Skeletal muscle tissue (tissue), 4 donors: ENCODE results near the gene MYL6B. TPM values are rescaled to one million over a fixed set of nuclear protein-coding genes. Genes with fewer than 3 reads are reported as not detected.

Experiments used
- H3K27ac ChIP-seq: one replicate; pipeline ENCODE4 v1.7.0; 2013; ENCODE audit warnings: mild to moderate bottlenecking, low read depth, low read length, inconsistent platforms
- H3K27me3 ChIP-seq, 3 donors: one replicate each; pipeline ENCODE4 v1.7.0; 2013; ENCODE audit warnings: low read length in 3 of 3; ENCODE audit not compliant: control insufficient read depth in 3 of 3, insufficient read depth in 3 of 3
- H3K36me3 ChIP-seq, 3 donors: one replicate each; pipeline ENCODE4 v1.7.0; 2013; ENCODE audit warnings: low read length in 3 of 3; ENCODE audit not compliant: control insufficient read depth in 3 of 3, insufficient read depth in 3 of 3
- H3K4me1 ChIP-seq, 3 donors: one replicate each; pipeline ENCODE4 v1.7.0; 2013; ENCODE audit warnings: low read length in 3 of 3, mild to moderate bottlenecking in 3 of 3; ENCODE audit not compliant: control insufficient read depth in 3 of 3, insufficient read depth in 3 of 3
- H3K4me3 ChIP-seq, 3 donors: one replicate each; pipeline ENCODE4 v1.7.0; 2013; ENCODE audit warnings: low read length in 3 of 3
- H3K9ac ChIP-seq, 3 donors: one replicate each; pipeline ENCODE4 v1.7.0; 2013; ENCODE audit warnings: low read length in 3 of 3, mild to moderate bottlenecking in 3 of 3, moderate library complexity in 2 of 3, low read depth in 1 of 3
- H3K9me3 ChIP-seq, 3 donors: one replicate each; pipeline ENCODE4 v1.7.0; 2013; ENCODE audit warnings: low read length in 3 of 3; ENCODE audit not compliant: control insufficient read depth in 3 of 3
- total RNA-seq: library from RNA; depleted of rRNA; stranded (reverse); fragments of >200 nt; gene quantifications from one replicate; pipeline ENCODE4 v1.2.3, GENCODE V29; 2014
- donor health status: Osteomylitis.

Gene MYL6B
- total RNA-seq: 451 TPM

DNA sequence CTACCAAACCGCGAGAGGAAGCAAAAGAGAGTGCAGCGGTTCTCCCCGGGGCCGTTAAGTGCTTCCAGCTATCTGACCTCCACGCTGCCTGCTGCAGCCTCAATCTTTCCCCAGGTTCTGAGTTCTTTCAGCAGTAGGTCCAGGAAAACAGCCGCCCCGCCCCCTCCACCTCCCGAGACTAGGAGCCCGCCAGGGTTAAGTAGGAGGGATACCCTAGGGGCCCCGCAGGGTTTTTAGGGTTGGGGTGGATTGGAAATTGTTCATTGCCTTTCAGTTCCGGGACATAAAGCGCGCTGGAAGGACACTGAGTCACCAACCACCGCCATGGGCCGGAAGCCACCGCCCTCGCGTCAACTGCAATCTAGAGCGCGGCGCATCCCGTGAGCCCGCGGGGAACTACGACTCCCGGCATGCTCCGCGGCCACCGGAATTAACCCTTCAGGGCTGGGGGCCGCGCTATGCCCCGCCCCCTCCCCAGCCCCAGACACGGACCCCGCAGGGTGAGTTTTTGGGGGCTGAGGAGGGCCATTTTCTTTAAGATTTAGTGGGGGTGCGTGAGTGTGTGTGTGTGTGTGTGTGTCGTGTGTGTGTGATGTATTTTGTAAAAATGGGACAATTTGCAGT, at the start of gene MYL6B:
Gene MYL6B (plus strand): TSS at position 456 of the 624 bp plus-strand sequence. CDS start 1,332 bp downstream, outside the sequence.
- peak within 1 kb of the TSS; percentile 98 for H3K27ac ChIP-seq
- H3K9me3 ChIP-seq: no peaks in the 10 kb centered on the region
- H3K4me3 ChIP-seq: peak within 1 kb of the TSS; percentile 81 to 88 (median 83)
- H3K27me3 ChIP-seq: no peaks in the 10 kb centered on the region
- H3K4me1 ChIP-seq: peaks cover 27 to 43% (median 37%) of the 10 kb centered on the region in 3 donors
- peaks cover 7 to 13% (median 10%) of the 10 kb centered on the region in 3 donors for H3K36me3 ChIP-seq
- peak within 1 kb of the TSS; percentile 88 to 95 (median 92) for H3K9ac ChIP-seq

DNA sequence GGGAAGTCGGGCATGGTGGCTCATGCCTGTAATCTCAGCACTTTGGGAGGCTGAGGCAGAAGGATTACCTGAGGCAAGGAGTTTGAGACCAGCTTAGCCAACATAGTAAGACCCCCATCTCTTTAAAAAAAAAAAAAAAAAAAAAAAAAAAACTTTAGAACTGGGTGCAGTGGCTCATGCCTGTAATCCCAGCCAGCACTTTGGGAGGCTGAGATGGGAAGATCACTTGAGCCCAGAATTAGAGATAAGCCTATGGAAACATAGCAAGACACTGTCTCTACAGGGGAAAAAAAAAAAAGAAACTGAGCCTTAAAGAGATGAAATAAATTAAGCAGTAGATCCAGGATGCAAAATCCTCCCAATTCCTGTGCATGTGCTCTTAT, 49.7 kb upstream of the MYL6B start:
- Histone ChIP-seq H3K27me3 (no peaks in the 10 kb centered on the region), H3K36me3 (peaks cover 7 to 13% (median 11%) of the 10 kb centered on the region in 3 donors), H3K4me3 (no peak overlapping the region), H3K27ac (no peak overlapping the region), H3K4me1 (peaks cover 16 to 32% (median 23%) of the 10 kb centered on the region in 3 donors), H3K9ac (no peak overlapping the region), H3K9me3 (no peaks in the 10 kb centered on the region)

DNA sequence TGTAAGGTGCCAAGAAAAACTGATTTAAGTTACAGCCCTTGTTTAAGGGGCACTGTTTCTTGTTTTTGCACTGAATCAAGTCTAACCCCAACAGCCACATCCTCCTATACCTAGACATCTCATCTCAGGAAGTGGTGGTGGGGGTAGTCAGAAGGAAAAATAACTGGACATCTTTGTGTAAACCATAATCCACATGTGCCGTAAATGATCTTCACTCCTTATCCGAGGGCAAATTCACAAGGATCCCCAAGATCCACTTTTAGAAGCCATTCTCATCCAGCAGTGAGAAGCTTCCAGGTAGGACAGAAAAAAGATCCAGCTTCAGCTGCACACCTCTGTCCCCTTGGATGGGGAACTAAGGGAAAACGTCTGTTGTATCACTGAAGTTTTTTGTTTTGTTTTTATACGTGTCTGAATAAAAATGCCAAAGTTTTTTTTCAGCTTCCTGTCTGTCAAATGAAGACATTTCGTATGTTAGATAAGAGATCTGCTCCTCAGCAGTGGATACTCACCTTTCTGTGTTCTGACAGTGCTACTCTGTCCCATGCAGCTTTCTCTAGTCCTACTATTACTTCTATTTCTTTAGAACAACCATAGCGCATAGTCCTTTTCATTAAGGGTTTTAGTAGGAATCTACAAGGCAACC, 49.2 kb upstream of the MYL6B start:
- peak overlapping the region; percentile 82 to 98 (median 96) for H3K9ac ChIP-seq

DNA sequence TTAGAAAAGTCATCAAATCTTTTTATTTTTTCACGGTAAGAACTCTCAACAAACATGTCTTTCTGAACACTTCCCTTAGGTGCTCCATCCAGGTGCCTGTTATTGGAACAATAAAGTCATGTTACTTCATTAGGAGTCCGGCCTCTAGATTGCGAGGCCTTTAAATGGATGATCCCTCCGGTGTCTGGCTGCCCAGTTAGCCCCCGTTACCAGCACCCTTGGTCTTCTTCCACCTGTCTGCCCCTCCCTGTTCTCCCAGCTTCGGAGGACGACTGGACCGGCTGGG, 48.6 kb upstream of the MYL6B start:
- peaks cover 16 to 32% (median 23%) of the 10 kb centered on the region in 3 donors for H3K4me1 ChIP-seq
- peak overlapping the region; percentile 87 for H3K27ac ChIP-seq
- H3K36me3 ChIP-seq: peaks cover 10 to 24% (median 20%) of the 10 kb centered on the region in 3 donors
- peak overlapping the region; percentile 82 to 98 (median 96) for H3K9ac ChIP-seq
- no peaks in the 10 kb centered on the region for H3K9me3 ChIP-seq
- peak overlapping the region; percentile 68 to 97 (median 95) for H3K4me3 ChIP-seq
- H3K27me3 ChIP-seq: no peaks in the 10 kb centered on the region

More for the DNA sequence above, 49.2 kb upstream of the MYL6B start:
- peaks cover 16 to 32% (median 23%) of the 10 kb centered on the region in 3 donors for H3K4me1 ChIP-seq
- peak overlapping the region; percentile 87 for H3K27ac ChIP-seq
- H3K9me3 ChIP-seq: no peaks in the 10 kb centered on the region
- H3K4me3 ChIP-seq: peak overlapping the region; percentile 68 to 97 (median 95)
- no peaks in the 10 kb centered on the region for H3K27me3 ChIP-seq
- peaks cover 10 to 18% (median 16%) of the 10 kb centered on the region in 3 donors for H3K36me3 ChIP-seq

DNA sequence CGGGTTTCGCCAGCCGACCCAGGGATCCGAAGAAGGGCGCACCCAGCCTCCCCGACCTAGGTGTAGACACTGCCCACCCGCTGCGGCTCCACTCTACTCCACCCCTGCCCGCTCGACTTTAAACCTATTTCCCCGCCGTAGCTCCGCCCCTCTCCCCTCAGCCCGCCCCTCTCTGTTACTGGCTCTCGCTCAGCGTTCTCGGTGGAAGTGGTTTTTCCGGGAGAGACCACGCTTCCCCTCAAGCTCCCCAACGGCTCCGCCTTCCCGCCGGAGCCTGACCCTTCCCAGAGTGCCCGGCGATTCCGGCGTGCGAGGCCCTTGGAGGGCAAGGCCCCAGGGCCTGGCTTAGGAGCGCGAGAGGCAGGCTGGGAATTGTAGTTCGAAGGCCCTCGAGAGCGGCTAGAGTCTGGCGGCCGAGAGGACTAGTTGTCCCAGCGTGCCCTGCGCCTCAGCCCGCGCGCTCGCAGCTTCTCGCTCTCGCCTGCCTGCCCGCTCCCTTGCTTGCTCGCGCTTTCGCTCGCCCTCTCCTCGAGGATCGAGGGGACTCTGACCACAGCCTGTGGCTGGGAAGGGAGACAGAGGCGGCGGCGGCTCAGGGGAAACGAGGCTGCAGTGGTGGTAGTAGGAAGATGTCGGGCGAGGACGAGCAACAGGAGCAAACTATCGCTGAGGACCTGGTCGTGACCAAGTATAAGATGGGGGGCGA, 48.1 kb upstream of the MYL6B start, which contains the start of gene PA2G4:
Gene PA2G4 (plus strand): TSS at position 451 of the 706 bp plus-strand sequence. CDS start 179 bp downstream, at position 630.
- Histone ChIP-seq H3K36me3 (peaks cover 12 to 27% (median 23%) of the 10 kb centered on the region in 3 donors), H3K27ac (peak within 1 kb of the TSS; percentile 87), H3K9me3 (no peaks in the 10 kb centered on the region), H3K27me3 (no peaks in the 10 kb centered on the region), H3K4me1 (peaks cover 16 to 32% (median 23%) of the 10 kb centered on the region in 3 donors), H3K9ac (peak within 1 kb of the TSS; percentile 91 to 98 (median 96)), H3K4me3 (peak within 1 kb of the TSS; percentile 68 to 97 (median 95))

DNA sequence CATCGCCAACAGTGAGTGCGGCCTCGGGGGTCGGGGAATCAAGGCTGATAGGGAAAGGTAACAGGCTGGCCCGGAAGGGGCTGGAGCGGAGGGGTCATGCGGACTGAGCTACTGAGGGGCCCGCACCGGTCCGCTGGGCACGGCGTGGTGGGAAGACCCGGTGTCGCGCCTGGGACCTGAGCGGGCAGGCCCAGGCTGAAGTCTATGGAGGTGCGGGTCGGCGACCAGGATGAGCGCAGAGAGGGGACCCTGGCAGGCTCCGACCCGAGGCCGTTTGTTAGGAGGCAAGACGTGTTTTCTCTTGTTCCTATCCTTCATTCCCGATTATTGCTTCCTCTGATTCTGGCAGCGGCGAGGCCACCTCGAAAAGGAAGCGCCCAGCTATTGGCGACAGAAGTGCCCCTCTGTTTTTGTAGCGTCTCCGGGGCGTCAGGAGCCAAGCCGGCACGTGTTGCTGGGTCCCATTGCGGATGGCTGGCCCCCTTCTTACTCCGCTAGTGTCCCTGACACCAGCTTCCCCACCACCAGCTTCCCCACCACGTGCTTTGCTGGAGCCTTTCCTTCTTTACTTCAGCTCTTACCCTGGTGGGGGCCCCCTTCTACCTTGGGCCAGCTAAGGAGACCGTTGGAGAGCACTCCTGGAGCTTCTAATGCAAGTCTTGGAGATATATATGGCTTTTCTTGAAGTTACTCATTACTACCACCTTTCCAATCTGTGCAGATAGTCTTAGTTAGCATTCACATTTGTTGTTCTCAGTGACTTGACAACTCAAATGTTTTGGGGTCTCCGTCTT, 47.4 kb upstream of the MYL6B start:
- Histone ChIP-seq H3K4me1 (peaks cover 16 to 32% (median 23%) of the 10 kb centered on the region in 3 donors), H3K9ac (peak overlapping the region; percentile 91 to 98 (median 96)), H3K27me3 (no peaks in the 10 kb centered on the region), H3K9me3 (no peaks in the 10 kb centered on the region), H3K4me3 (peak overlapping the region; percentile 68 to 97 (median 95)), H3K36me3 (peaks cover 19 to 35% (median 29%) of the 10 kb centered on the region in 3 donors), H3K27ac (peak overlapping the region; percentile 87)

DNA sequence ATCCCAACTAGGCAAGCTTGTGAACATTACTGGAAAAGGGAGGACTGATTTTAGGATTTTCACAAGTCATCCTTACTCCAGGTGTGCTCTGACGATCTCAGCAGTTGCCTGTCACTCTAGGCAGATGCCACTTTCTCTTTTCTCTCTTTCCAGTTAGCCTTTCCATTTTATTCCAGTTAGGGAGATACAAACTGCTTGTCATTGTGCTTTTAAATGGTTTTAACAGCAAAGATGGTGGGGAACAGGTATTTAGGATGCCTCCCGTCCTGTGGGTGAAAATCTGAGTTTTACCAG, 46.8 kb upstream of the MYL6B start:
- H3K9ac ChIP-seq: peak overlapping the region; percentile 91 to 98 (median 96)
- H3K9me3 ChIP-seq: no peaks in the 10 kb centered on the region
- H3K4me3 ChIP-seq: peak overlapping the region; percentile 68 to 97 (median 95)
- H3K4me1 ChIP-seq: peaks cover 16 to 32% (median 23%) of the 10 kb centered on the region in 3 donors
- H3K36me3 ChIP-seq: peaks cover 23 to 40% (median 34%) of the 10 kb centered on the region in 3 donors
- H3K27ac ChIP-seq: no peak overlapping the region
- no peaks in the 10 kb centered on the region for H3K27me3 ChIP-seq

DNA sequence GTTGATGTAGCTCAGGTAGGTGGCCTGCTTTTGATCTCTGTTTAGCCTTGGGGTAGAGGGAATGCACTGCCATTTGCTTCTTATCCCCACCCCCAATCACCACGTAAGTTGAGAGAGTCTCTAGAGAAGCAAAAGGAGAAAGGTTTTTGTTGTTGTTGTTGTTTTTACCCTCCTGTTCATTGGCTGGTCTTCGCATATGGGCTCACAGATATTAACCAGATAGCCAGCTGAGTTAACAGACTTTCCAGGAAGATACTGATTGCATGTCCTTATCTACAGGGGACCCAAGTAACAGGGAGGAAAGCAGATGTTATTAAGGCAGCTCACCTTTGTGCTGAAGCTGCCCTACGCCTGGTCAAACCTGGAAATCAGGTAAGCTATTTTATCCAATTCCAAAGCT, 45.1 kb upstream of the MYL6B start:
- H3K9ac ChIP-seq: no peak overlapping the region
- no peaks in the 10 kb centered on the region for H3K9me3 ChIP-seq
- H3K27me3 ChIP-seq: no peaks in the 10 kb centered on the region
- peaks cover 16 to 32% (median 23%) of the 10 kb centered on the region in 3 donors for H3K4me1 ChIP-seq
- H3K36me3 ChIP-seq: peaks cover 36 to 52% (median 48%) of the 10 kb centered on the region in 3 donors
- no peak overlapping the region for H3K4me3 ChIP-seq
- no peak overlapping the region for H3K27ac ChIP-seq

DNA sequence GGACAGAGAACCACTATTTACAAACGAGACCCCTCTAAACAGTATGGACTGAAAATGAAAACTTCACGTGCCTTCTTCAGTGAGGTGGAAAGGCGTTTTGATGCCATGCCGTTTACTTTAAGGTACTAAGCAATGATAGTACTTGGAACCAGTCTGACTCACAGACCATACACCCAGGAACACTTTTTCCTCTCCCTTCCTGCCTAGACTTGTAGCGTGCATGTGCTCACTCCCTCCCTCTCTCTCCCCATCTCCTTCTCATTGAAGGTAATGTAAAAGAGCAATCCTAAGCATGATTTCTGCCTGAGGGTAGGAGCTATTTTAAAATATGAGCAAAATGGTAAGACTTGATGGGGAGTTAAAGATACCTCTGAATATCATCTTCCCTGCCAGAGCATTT, 41.8 kb upstream of the MYL6B start:
- Histone ChIP-seq H3K4me3 (no peak overlapping the region), H3K27ac (no peak overlapping the region), H3K9me3 (no peaks in the 10 kb centered on the region), H3K9ac (no peak overlapping the region), H3K27me3 (no peaks in the 10 kb centered on the region), H3K36me3 (peaks cover 38 to 71% (median 62%) of the 10 kb centered on the region in 3 donors), H3K4me1 (peaks cover 3 to 11% (median 10%) of the 10 kb centered on the region in 3 donors)
